ENCODE measurements around the gene MAB21L4. TPM values are rescaled to one million over a fixed set of nuclear protein-coding genes. Genes with fewer than 3 reads are reported as not detected.

Gene MAB21L4
- total RNA-seq, 1 donor from 2014 or later, result 0.59 TPM

DNA sequence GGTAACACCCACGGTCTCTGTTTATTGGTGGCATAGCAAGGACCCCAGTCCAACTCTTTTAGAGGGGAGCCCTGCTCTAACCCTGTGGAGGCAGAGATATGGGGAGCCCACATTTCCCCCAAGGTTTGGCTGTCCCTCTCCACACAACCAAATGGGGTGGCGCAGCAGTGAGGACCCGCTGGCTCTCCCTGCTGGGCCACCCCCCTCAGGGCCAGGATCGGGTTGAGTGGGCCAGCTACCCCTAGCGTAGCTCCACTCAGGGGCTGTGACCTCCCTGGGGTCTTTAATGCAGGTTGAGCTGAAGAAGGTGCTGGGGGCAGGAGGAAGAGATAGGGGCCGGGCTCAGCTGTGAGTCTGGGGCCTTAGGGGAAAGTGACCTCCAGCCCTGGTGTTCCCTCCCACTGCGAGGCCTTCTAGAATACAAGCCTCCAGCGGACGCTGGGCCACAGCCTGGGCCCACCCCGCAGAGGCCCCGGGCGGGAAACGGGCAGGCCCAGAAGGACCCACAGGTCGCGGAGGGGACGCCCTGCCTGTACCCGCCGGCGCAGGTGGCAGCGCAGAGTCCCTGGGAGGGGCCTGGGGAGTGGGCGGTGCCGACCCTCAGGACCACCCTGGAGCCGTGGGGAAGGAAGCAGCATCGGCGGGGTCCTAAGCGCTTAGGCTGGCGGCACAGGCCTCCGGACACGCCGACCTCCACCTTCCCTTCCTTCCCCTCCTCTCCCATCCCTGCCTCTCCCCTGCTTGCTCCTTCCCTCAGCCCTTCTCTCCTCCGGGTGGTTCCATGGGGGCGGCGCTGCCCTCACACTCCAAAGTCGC lies 19.8 kb upstream of the MAB21L4 start:
- H3K27me3 Mint-ChIP-seq (ENCODE audit: low read depth, unreplicated experiment), result peaks cover 24% of the 10 kb centered on the region
- H3K27me3 ChIP-seq (ENCODE audit: insufficient read depth, low read length), result no peaks in the 10 kb centered on the region
- no peaks in the 10 kb centered on the region for H3K36me3 ChIP-seq (ENCODE audit: insufficient read depth, low read length)
- no peaks in the 10 kb centered on the region for H3K79me2 ChIP-seq (ENCODE audit: insufficient read depth, low read length)
- no peak overlapping the region for H3K4me3 Mint-ChIP-seq (ENCODE audit: unreplicated experiment)
- FAIRE-seq, result no peak
- no peaks in the 10 kb centered on the region for H3K9me3 ChIP-seq (ENCODE audit: insufficient read depth, low read depth, low read length)
- TF ChIP-seq EZH2 (IDR thresholded peaks at IDR 0.05; ENCODE audit: insufficient read depth, low read length), result no peak
- TF ChIP-seq, protein P1, sequence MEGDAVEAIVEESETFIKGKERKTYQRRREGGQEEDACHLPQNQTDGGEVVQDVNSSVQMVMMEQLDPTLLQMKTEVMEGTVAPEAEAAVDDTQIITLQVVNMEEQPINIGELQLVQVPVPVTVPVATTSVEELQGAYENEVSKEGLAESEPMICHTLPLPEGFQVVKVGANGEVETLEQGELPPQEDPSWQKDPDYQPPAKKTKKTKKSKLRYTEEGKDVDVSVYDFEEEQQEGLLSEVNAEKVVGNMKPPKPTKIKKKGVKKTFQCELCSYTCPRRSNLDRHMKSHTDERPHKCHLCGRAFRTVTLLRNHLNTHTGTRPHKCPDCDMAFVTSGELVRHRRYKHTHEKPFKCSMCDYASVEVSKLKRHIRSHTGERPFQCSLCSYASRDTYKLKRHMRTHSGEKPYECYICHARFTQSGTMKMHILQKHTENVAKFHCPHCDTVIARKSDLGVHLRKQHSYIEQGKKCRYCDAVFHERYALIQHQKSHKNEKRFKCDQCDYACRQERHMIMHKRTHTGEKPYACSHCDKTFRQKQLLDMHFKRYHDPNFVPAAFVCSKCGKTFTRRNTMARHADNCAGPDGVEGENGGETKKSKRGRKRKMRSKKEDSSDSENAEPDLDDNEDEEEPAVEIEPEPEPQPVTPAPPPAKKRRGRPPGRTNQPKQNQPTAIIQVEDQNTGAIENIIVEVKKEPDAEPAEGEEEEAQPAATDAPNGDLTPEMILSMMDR (IDR thresholded peaks at IDR 0.05; ENCODE audit: insufficient read depth, low read depth, low read length), result no peak
- no peak overlapping the region for H3K27ac Mint-ChIP-seq (ENCODE audit: unreplicated experiment)
- H3K9me3 Mint-ChIP-seq (ENCODE audit: unreplicated experiment), result no peaks in the 10 kb centered on the region
- H3K4me1 ChIP-seq (ENCODE audit: insufficient read depth, low read length), result peaks cover 38% of the 10 kb centered on the region
- H3K4me2 ChIP-seq (ENCODE audit: low read length), result no peak overlapping the region
- H2AFZ ChIP-seq (ENCODE audit: low read depth, low read length), result no peak overlapping the region
- H3K4me1 Mint-ChIP-seq (ENCODE audit: low read depth, unreplicated experiment), result peaks cover 6% of the 10 kb centered on the region
- DNase-seq (ENCODE audit: low read depth), result no peak
- no peak overlapping the region for H3K27ac ChIP-seq (ENCODE audit: low read depth, low read length)
- no peak overlapping the region for H3K9ac ChIP-seq (ENCODE audit: low read length)
- H3K4me3 ChIP-seq (ENCODE audit: insufficient read depth, low read depth, low read length), result no peak overlapping the region
- H3K36me3 Mint-ChIP-seq (ENCODE audit: low read depth, unreplicated experiment), result no peaks in the 10 kb centered on the region
- no peaks in the 10 kb centered on the region for H4K20me1 ChIP-seq (ENCODE audit: insufficient read depth, low read length)

DNA sequence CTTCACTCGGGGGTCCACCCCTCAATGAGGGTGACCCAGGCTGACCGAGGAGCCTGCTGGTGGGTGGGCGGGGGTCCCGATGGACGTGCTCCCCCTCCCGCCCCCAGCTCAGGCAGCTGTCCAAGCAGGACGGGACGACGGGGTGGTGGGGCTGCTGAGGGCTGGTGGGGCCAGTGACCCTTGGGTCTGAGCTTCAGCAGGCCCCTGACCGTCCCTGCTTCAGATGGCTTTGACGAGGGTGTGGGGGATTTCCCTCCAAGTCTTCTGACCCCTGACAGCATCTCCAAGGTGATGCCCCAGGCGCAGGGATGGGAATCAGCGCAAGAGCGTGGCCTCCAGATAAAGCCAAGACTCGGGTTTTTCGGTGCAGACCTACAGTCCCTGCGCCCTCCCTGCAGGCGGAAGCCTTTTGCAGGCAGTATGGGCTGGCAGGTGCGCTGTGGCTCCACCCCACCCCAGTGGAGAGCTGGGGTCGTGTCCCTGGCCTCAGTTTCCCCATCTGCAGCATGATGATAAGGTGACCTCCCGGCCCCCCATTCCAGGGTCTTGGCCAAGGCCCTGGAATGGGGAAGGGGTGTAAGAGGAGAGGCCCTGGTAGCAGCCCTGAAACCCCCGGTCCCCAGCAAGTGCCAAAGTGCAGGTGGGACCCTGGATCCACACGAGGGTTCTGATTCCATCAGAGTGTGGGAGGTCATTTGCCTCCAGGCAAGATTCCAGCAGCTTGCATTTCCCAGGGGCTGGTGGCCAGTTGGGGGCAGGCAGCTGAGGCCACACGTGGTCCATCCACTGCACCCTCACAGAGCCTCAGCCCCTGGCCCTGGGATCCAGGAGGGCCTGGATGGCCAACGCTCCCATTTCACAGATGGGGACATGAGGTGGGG lies 18.9 kb upstream of the MAB21L4 start:
- Mint-ChIP-seq H3K4me3 (ENCODE audit: unreplicated experiment) (no peak overlapping the region), H3K9me3 (ENCODE audit: unreplicated experiment) (no peaks in the 10 kb centered on the region), H3K36me3 (ENCODE audit: low read depth, unreplicated experiment) (no peaks in the 10 kb centered on the region), H3K27me3 (ENCODE audit: low read depth, unreplicated experiment) (peaks cover 29% of the 10 kb centered on the region), H3K27ac (ENCODE audit: unreplicated experiment) (no peak overlapping the region), H3K4me1 (ENCODE audit: low read depth, unreplicated experiment) (peaks cover 6% of the 10 kb centered on the region)
- peaks cover 34% of the 10 kb centered on the region for H3K4me1 ChIP-seq (ENCODE audit: insufficient read depth, low read length)
- FAIRE-seq, result no peak
- H3K9ac ChIP-seq (ENCODE audit: low read length), result no peak overlapping the region
- TF ChIP-seq EZH2 (IDR thresholded peaks at IDR 0.05; ENCODE audit: insufficient read depth, low read length), result no peak
- TF ChIP-seq, protein P1 (IDR thresholded peaks at IDR 0.05; ENCODE audit: insufficient read depth, low read depth, low read length), result no peak
- H4K20me1 ChIP-seq (ENCODE audit: insufficient read depth, low read length), result no peaks in the 10 kb centered on the region
- H3K4me3 ChIP-seq (ENCODE audit: insufficient read depth, low read depth, low read length), result no peak overlapping the region
- no peak overlapping the region for H3K4me2 ChIP-seq (ENCODE audit: low read length)
- H2AFZ ChIP-seq (ENCODE audit: low read depth, low read length), result no peak overlapping the region
- DNase-seq (ENCODE audit: low read depth), result no peak
- H3K36me3 ChIP-seq (ENCODE audit: insufficient read depth, low read length), result no peaks in the 10 kb centered on the region
- H3K9me3 ChIP-seq (ENCODE audit: insufficient read depth, low read depth, low read length), result no peaks in the 10 kb centered on the region
- no peak overlapping the region for H3K27ac ChIP-seq (ENCODE audit: low read depth, low read length)
- no peaks in the 10 kb centered on the region for H3K79me2 ChIP-seq (ENCODE audit: insufficient read depth, low read length)
- no peaks in the 10 kb centered on the region for H3K27me3 ChIP-seq (ENCODE audit: insufficient read depth, low read length)
